ENCODE data around the gene ANKRD11.

ANKRD11 gene

DNA sequence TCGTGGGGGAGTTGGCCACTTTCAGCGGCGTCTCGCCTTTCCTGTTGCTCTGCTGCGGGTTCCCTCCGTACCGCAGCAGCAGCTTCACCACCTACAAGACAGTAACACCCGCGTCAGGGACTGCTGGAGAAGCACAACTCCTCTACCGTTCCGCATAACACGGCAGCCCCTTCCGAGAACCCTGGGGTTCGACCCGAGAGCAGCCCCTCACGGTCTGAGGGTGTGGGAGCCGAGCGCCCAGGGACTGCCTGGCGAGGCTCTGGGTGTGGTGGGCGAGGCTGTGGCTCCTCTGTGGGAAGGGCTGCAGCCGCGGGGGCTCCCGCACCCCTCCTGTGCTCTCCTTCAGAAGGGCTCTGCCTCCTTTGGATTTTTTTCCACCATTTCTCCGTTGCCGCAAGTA is 204.3 kb downstream of the ANKRD11 start:
- DNase-seq: no peak
- TF ChIP-seq, protein P1, sequence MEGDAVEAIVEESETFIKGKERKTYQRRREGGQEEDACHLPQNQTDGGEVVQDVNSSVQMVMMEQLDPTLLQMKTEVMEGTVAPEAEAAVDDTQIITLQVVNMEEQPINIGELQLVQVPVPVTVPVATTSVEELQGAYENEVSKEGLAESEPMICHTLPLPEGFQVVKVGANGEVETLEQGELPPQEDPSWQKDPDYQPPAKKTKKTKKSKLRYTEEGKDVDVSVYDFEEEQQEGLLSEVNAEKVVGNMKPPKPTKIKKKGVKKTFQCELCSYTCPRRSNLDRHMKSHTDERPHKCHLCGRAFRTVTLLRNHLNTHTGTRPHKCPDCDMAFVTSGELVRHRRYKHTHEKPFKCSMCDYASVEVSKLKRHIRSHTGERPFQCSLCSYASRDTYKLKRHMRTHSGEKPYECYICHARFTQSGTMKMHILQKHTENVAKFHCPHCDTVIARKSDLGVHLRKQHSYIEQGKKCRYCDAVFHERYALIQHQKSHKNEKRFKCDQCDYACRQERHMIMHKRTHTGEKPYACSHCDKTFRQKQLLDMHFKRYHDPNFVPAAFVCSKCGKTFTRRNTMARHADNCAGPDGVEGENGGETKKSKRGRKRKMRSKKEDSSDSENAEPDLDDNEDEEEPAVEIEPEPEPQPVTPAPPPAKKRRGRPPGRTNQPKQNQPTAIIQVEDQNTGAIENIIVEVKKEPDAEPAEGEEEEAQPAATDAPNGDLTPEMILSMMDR (IDR thresholded peaks at IDR 0.05; ENCODE audit: low read depth, low read length): no peak
- peaks cover 21% of the 10 kb centered on the region for H3K36me3 ChIP-seq

DNA sequence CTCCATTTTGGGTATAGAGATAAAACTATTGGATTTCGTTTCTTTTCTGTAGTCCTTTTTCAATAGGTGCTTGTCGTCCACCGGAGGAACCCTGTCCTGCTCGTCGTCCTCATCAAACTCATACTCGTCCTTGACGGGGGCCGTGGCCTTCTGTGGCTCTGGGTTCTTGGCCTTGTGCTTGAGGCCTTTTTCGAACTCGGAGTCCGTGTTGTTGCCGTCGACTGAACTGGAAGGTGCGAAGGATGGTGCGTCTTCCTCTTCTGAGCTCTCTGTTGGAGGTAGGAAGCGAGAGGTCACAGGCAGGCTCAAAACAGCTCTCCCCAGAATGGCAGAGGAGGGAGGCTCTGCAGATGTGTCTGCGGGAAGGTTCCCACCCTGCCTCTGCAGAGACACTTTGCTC is 205.0 kb downstream of the ANKRD11 start:
- DNase-seq: no peak
- Histone ChIP-seq H3K27me3 (ENCODE audit: insufficient read depth, low read depth, severe bottlenecking) (no peaks in the 10 kb centered on the region), H3K27ac (no peak overlapping the region), H3K36me3 (peaks cover 21% of the 10 kb centered on the region), H3K4me3 (ENCODE audit: low read depth, low read length) (no peak overlapping the region), H3K9me3 (ENCODE audit: severe bottlenecking) (no peaks in the 10 kb centered on the region)
- TF ChIP-seq, protein P1 (IDR thresholded peaks at IDR 0.05; ENCODE audit: low read depth, low read length): no peak

More for the DNA sequence above, 204.3 kb downstream of the ANKRD11 start:
- Histone ChIP-seq H3K9me3 (ENCODE audit: severe bottlenecking) (no peaks in the 10 kb centered on the region), H3K27me3 (ENCODE audit: insufficient read depth, low read depth, severe bottlenecking) (no peaks in the 10 kb centered on the region), H3K4me3 (ENCODE audit: low read depth, low read length) (no peak overlapping the region), H3K27ac (no peak overlapping the region)

DNA sequence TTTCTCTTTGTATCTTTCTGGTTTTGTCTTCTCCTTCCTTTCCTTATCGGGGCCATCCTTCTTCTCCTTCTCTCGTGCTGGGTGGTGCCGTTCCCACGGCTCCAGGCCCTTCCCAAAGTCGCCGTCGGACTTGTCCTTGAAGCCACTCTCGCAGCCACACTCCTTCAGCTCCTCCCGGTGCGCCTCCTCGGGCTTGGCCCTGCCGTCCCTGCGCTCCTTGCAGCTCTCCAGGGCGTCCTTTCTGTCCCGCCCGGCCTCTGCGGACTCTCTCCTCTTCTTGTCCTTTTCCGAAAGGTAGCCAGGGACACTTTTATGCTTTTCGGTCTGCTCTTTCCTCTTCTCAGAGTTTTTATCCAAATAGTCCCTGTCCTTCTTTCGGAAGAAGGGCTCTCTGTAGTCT is 206.9 kb downstream of the ANKRD11 start:
- Histone ChIP-seq H3K27ac (no peak overlapping the region), H3K36me3 (peaks cover 17% of the 10 kb centered on the region), H3K27me3 (ENCODE audit: insufficient read depth, low read depth, severe bottlenecking) (no peaks in the 10 kb centered on the region), H3K9me3 (ENCODE audit: severe bottlenecking) (no peaks in the 10 kb centered on the region), H3K4me3 (ENCODE audit: low read depth, low read length) (no peak overlapping the region)
- DNase-seq: no peak
- TF ChIP-seq, protein P1 (IDR thresholded peaks at IDR 0.05; ENCODE audit: low read depth, low read length): no peak

DNA sequence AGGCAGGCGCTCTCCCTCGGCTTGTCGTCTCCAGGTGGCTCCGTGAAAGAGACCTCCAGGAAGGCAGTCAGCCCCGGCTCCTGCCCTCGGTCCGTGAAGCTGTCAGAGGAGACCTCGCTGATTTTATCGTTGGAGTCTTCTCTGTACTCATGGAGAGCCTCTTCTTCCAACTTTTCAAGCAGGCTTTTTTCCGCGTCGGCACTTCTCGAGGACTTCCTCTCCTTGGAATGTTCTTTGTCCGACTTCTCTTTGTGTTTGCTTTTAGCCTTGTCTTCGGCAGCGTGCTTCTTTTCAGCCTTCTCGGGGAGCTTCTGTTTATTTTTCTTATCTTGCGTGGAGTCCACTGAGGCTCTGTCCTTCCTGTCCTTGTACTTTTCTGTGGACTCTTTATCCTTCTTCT is 207.8 kb downstream of the ANKRD11 start:
- H3K9me3 ChIP-seq (ENCODE audit: severe bottlenecking): no peaks in the 10 kb centered on the region
- no peak overlapping the region for H3K4me3 ChIP-seq (ENCODE audit: low read depth, low read length)
- H3K36me3 ChIP-seq: peaks cover 9% of the 10 kb centered on the region; the same call in 1 of the 2 replicates
- no peak overlapping the region for H3K27ac ChIP-seq
- TF ChIP-seq, protein P1 (IDR thresholded peaks at IDR 0.05; ENCODE audit: low read depth, low read length): no peak
- DNase-seq: no peak
- no peaks in the 10 kb centered on the region for H3K27me3 ChIP-seq (ENCODE audit: insufficient read depth, low read depth, severe bottlenecking)

DNA sequence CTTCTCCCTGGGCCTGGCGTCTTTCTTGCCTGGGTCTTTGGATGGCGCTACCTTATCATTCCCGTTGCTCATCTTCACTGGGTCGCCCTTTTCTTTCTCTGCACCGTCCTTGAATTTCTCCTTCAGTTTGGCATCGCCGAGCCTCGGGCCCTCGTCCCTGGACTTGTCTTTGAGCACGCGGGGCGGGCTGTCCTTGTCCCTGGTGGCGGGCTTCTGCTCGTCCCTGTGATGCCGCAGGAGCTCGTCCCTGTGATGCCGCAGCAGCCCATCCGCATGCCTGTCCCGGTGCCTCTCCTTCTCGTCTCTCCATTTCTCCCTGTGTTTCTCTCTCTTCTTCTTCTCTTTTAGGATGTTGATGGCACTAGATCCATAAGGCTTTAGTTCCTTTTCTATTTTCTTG is 208.5 kb downstream of the ANKRD11 start:
- no peak for DNase-seq
- TF ChIP-seq, protein P1 (IDR thresholded peaks at IDR 0.05; ENCODE audit: low read depth, low read length): no peak
- H3K9me3 ChIP-seq (ENCODE audit: severe bottlenecking): no peaks in the 10 kb centered on the region
- no peak overlapping the region for H3K4me3 ChIP-seq (ENCODE audit: low read depth, low read length)
- peaks cover 8% of the 10 kb centered on the region; the same call in 1 of the 2 replicates for H3K36me3 ChIP-seq
- no peak overlapping the region for H3K27ac ChIP-seq
- no peaks in the 10 kb centered on the region for H3K27me3 ChIP-seq (ENCODE audit: insufficient read depth, low read depth, severe bottlenecking)

DNA sequence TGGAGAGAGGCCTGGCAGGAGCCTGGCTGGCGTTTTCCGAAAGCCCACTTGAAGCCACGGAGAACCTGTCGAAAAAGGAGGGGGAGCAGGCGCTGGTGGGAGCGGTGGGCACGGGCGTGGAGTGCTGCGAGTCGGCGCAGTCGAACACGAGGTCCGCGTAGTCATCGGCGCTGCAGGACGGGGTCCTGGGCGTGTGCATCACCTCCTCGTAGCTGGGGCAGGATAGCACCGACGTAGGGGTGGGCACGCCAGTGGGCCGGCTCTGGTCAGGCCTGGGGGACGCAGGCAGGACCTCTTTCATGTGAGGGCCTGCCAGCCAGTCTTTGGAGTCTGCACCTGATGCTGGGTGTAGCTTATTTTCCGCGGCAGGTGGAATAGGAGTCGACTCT is 209.2 kb downstream of the ANKRD11 start:
- no peaks in the 10 kb centered on the region for H3K9me3 ChIP-seq (ENCODE audit: severe bottlenecking)
- H3K27me3 ChIP-seq (ENCODE audit: insufficient read depth, low read depth, severe bottlenecking): no peaks in the 10 kb centered on the region
- 0 out of 2 replicates have a peak, but pooled peaks cover 6% of the 10 kb centered on the region for H3K36me3 ChIP-seq
- no peak overlapping the region for H3K27ac ChIP-seq
- DNase-seq: no peak
- TF ChIP-seq, protein P1 (IDR thresholded peaks at IDR 0.05; ENCODE audit: low read depth, low read length): no peak
- H3K4me3 ChIP-seq (ENCODE audit: low read depth, low read length): no peak overlapping the region
